Body of pancreas (tissue), 4 donors: ENCODE results near the gene TBCEL.

Source experiments
- POLR2A ChIP-seq, 3 donors: fragments of 450-650 bp; IDR thresholded peaks; one replicate each; pipeline ENCODE4 v1.6.1; 2016; ENCODE audit warnings: antibody characterized with exemption in 3 of 3, mild to moderate bottlenecking in 2 of 3
- TF ChIP-seq, protein P1 (sequence below), 7 experiments: fragments of 450-650 bp in 4 of 7; fragments of 200-600 bp in 3 of 7; sonication (generic) in 3 of 7; IDR thresholded peaks; one replicate each; pipeline ENCODE4 v1.5.1; 2016 to 2019; ENCODE audit warnings: antibody characterized with exemption in 7 of 7

DNA sequence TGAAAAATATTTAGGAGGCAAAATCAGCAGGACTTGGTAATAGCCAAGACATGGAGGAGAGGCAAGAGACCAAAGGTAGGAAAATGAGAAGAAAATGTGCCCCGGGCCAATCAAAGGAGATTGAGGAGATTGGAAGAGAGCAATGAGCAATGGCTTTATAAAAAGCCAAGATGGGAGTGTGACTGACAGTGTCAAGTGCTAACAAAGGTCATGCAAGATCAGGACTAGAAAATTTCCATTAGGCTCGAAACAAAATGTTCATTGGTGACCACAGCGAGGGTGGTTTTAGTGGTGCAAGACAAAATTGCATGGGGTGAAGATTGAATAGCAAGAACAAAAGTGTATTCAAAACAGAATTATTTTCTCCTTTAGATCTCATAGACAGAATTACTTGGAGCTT, 45.2 kb upstream of the TBCEL start:
- TF ChIP-seq, protein P1, sequence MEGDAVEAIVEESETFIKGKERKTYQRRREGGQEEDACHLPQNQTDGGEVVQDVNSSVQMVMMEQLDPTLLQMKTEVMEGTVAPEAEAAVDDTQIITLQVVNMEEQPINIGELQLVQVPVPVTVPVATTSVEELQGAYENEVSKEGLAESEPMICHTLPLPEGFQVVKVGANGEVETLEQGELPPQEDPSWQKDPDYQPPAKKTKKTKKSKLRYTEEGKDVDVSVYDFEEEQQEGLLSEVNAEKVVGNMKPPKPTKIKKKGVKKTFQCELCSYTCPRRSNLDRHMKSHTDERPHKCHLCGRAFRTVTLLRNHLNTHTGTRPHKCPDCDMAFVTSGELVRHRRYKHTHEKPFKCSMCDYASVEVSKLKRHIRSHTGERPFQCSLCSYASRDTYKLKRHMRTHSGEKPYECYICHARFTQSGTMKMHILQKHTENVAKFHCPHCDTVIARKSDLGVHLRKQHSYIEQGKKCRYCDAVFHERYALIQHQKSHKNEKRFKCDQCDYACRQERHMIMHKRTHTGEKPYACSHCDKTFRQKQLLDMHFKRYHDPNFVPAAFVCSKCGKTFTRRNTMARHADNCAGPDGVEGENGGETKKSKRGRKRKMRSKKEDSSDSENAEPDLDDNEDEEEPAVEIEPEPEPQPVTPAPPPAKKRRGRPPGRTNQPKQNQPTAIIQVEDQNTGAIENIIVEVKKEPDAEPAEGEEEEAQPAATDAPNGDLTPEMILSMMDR (IDR thresholded peaks at IDR 0.05) = no peak
- no peak for TF ChIP-seq POLR2A (IDR thresholded peaks at IDR 0.05)
